ENCODE results near the gene MRPL53.
"Not testable (repeated sequence)": the region's sequence is repeated elsewhere in the genome, so short reads cannot be mapped to it uniquely, and the experiment has no call there.

Gene MRPL53

GRCh38 chr2:74502720-74503505 lies 30.4 kb upstream of the MRPL53 start:
- DNase-seq (ENCODE audit: extremely low read depth in 1 of 2, low read depth in 1 of 2): peak; percentile 50 to 51

GRCh38 chr2:74502147-74502719 lies 29.8 kb upstream of the MRPL53 start:
- no peak for DNase-seq (ENCODE audit: extremely low read depth in 1 of 2, low read depth in 1 of 2)

GRCh38 chr2:74501335-74502071 lies 29.0 kb upstream of the MRPL53 start:
- no peak for DNase-seq (ENCODE audit: extremely low read depth in 1 of 2, low read depth in 1 of 2)

- no peak for DNase-seq (ENCODE audit: extremely low read depth in 1 of 2, low read depth in 1 of 2)
These were observed 28.1 kb upstream of the MRPL53 start for GRCh38 chr2:74500578-74500946.

GRCh38 chr2:74499940-74500577 lies 27.6 kb upstream of the MRPL53 start:
- no peak for DNase-seq (ENCODE audit: extremely low read depth in 1 of 2, low read depth in 1 of 2)

GRCh38 chr2:74499267-74499939 lies 26.9 kb upstream of the MRPL53 start, which contains the start of gene LBX2:
TSS of gene LBX2 (minus strand) at chr2:74499603. CDS start at chr2:74499537, 66 bp downstream.
- no peak for DNase-seq (ENCODE audit: extremely low read depth in 1 of 2, low read depth in 1 of 2)

GRCh38 chr2:74498500-74499266 lies 26.2 kb upstream of the MRPL53 start:
- no peak for DNase-seq (ENCODE audit: extremely low read depth in 1 of 2, low read depth in 1 of 2)

GRCh38 chr2:74497777-74498499 lies 25.5 kb upstream of the MRPL53 start:
- no peak for DNase-seq (ENCODE audit: extremely low read depth in 1 of 2, low read depth in 1 of 2)

- no peak for DNase-seq (ENCODE audit: extremely low read depth in 1 of 2, low read depth in 1 of 2)
These were observed 24.7 kb upstream of the MRPL53 start for GRCh38 chr2:74496997-74497776.

GRCh38 chr2:74495440-74495839 lies 23.0 kb upstream of the MRPL53 start:
- DNase-seq (ENCODE audit: extremely low read depth in 1 of 2, low read depth in 1 of 2): no peak

GRCh38 chr2:74493546-74493945 lies 21.1 kb upstream of the MRPL53 start:
- no peak for DNase-seq (ENCODE audit: extremely low read depth in 1 of 2, low read depth in 1 of 2)

- DNase-seq (ENCODE audit: extremely low read depth in 1 of 2, low read depth in 1 of 2): no peak
These were observed 19.4 kb upstream of the MRPL53 start for GRCh38 chr2:74491648-74492544.

GRCh38 chr2:74489906-74490305 lies 17.4 kb upstream of the MRPL53 start:
- no peak for DNase-seq (ENCODE audit: extremely low read depth in 1 of 2, low read depth in 1 of 2)

- no peak for DNase-seq (ENCODE audit: extremely low read depth in 1 of 2, low read depth in 1 of 2)
These were observed 16.4 kb upstream of the MRPL53 start for GRCh38 chr2:74488643-74489481.

GRCh38 chr2:74486141-74486540 lies 13.7 kb upstream of the MRPL53 start:
- no peak for DNase-seq (ENCODE audit: extremely low read depth in 1 of 2, low read depth in 1 of 2)

- DNase-seq (ENCODE audit: extremely low read depth in 1 of 2, low read depth in 1 of 2): not testable (repeated sequence)
These were observed 11.2 kb upstream of the MRPL53 start for GRCh38 chr2:74483675-74484164.
